Iris pigment epithelial cell (primary cell): Measurements from ENCODE around the gene DISP3.
"Not testable (repeated sequence)": the region's sequence is repeated elsewhere in the genome, so short reads cannot be mapped to it uniquely, and the experiment has no call there.

Experiments used
- DNase-seq: peaks from one replicate; pipeline ENCODE4 v3.0.0-alpha.2; 2011; ENCODE audit warnings: low read depth

Gene DISP3

DNA sequence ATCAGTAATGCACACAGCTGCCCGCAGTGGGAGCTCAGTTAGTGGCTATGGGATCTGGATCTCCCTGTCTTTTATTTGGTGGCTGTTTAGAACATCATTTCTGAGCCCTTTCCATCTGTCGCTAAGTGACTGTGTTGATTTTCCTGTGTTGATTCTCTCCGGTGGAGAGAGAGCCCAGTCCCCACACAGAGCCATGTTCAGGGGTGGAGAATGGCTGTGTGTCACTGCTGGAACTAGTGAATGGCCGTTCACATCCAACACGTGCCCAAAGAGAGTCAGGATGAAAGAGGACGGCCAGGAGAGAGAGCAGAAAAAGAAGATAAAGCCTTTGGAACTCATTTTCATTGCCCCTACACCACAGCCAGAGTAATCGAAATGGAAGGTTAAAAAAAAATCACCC is 99.0 kb downstream of the DISP3 start:
- no peak for DNase-seq

DNA sequence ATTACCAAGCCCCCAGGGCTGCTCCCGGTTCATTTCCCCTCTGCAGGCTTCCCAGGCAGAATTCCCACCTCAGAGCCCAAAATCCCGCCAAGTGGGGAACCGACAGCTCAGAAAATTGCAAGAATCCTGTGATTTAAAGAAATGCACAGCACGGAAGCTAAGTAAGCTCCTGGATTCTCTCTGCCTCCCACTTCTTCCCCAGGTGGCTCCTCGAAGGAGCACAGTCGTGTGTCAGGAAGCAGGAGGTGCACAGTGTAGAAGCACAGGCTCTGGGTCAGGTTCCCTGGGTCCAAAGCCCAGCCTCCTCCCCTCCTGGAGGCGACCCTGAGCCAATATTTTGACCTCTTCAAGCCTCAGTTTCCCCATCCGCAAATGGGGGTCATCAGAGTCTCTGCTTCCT is 100.6 kb downstream of the DISP3 start:
- DNase-seq: no peak

DNA sequence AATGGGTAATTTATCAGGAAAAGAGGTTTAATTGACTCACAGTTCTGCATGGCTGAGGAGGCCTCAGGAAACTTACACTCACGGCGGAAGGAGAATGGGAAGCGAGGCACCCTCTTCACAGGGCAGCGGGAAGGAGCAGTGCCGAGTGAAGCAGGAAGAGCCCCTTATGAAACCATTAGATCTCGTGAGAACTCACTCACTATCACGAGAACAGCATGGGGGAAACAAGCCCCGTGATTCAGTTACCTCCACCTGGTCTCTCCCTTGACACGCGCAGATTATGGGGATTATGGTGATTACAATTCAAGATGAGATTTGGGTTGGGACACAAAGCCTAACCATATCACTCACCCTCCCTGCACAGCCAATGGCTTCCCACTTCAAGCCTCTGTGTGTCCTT is 101.1 kb downstream of the DISP3 start:
- not testable (repeated sequence) for DNase-seq

DNA sequence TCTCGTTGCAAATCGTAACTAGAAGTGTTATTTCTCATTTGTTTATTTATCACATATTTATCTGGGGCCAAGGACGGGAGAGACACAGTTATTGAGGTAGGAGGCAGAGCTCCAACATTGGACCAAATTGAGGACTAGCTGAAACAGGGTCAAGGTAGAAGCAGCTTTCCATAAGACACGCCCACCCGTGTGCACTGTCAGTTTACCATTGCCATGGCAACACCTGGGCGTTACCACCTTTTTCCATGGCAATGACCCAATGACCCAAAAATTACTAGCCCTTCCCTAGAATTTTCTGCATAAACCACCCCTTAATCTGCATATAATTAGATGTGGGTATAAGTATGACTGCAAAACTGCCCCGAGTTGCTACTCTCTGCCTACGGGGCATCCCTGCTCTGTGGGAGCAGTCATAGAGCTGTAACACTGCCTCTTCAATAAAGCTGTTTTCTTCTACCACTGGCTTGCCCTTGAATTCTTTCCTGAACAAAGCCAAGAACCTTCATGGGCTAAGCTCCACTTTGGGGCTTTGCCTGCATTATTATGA is 102.6 kb downstream of the DISP3 start:
- no peak for DNase-seq

DNA sequence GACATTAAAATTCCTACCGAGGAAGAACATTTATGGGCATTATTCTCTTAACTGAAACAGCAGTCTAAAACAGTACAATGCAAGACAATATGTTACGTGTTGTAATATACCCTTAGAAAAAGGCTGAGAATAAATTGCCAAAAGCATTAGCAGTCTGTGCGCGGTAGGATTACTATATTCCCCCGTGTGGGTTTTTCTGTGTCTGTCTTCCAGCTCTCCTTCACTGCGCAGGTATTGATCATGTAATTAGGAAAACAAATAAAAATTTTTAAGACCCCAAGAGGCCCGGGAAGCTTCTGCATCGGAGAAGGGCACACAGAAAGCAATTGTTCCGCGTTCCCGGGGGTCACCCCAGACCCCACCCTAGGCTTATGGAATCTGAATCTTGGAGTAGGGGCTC is 106.4 kb downstream of the DISP3 start:
- DNase-seq: no peak
